ENCODE data around the gene CEP89.
A peak's percentile ranks its signal among the peaks of the same experiment; 100 is the strongest.
"Not testable (repeated sequence)": the region's sequence is repeated elsewhere in the genome, so short reads cannot be mapped to it uniquely, and the experiment has no call there.

CEP89 gene

GRCh38 chr19:33000510-33000909 lies 28.8 kb upstream of the CEP89 start:
- no peak for TF ChIP-seq CTCF (IDR thresholded peaks at IDR 0.05; ENCODE audit: unreplicated experiment in 3 of 3)
- Mint-ChIP-seq H3K4me1 (peaks cover 4% of the 10 kb centered on the region), H3K9me3 (no peaks in the 10 kb centered on the region), H3K27ac (no peak overlapping the region), H3K36me3 (ENCODE audit: low read depth) (peaks cover 12% of the 10 kb centered on the region), H3K27me3 (ENCODE audit: low read depth) (no peaks in the 10 kb centered on the region), H3K4me3 (no peak overlapping the region)

- peak overlapping the region in 1 of 3 experiments; percentile 5 for H3K27ac Mint-ChIP-seq
- no peaks in the 10 kb centered on the region for H3K27me3 Mint-ChIP-seq (ENCODE audit: low read depth)
- H3K9me3 Mint-ChIP-seq = no peaks in the 10 kb centered on the region
- H3K4me1 Mint-ChIP-seq = no peaks in the 10 kb centered on the region
- H3K36me3 Mint-ChIP-seq (ENCODE audit: low read depth) = peaks cover 10% of the 10 kb centered on the region
- no peak for TF ChIP-seq CTCF (IDR thresholded peaks at IDR 0.05; ENCODE audit: unreplicated experiment in 3 of 3)
- no peak overlapping the region for H3K4me3 Mint-ChIP-seq
Measured at GRCh38 chr19:32998722-32999121, 27.0 kb upstream of the CEP89 start.

GRCh38 chr19:32997716-32998355 lies 26.1 kb upstream of the CEP89 start:
- Mint-ChIP-seq H3K27ac (no peak overlapping the region), H3K4me1 (no peaks in the 10 kb centered on the region), H3K9me3 (no peaks in the 10 kb centered on the region), H3K4me3 (no peak overlapping the region), H3K36me3 (ENCODE audit: low read depth) (peaks cover 8% of the 10 kb centered on the region), H3K27me3 (ENCODE audit: low read depth) (no peaks in the 10 kb centered on the region)
- TF ChIP-seq CTCF (IDR thresholded peaks at IDR 0.05; ENCODE audit: unreplicated experiment in 3 of 3) = no peak

- not testable (repeated sequence) for H3K4me1 Mint-ChIP-seq; H3K27ac Mint-ChIP-seq; H3K36me3 Mint-ChIP-seq (ENCODE audit: low read depth); H3K4me3 Mint-ChIP-seq; H3K9me3 Mint-ChIP-seq; H3K27me3 Mint-ChIP-seq (ENCODE audit: low read depth)
Measured at GRCh38 chr19:32997061-32997464, 25.3 kb upstream of the CEP89 start.

- not testable (repeated sequence) for H3K36me3 Mint-ChIP-seq (ENCODE audit: low read depth); H3K4me1 Mint-ChIP-seq; H3K9me3 Mint-ChIP-seq; H3K4me3 Mint-ChIP-seq; H3K27me3 Mint-ChIP-seq (ENCODE audit: low read depth); H3K27ac Mint-ChIP-seq
Measured at GRCh38 chr19:32995966-32996365, 24.2 kb upstream of the CEP89 start.

- TF ChIP-seq CTCF (IDR thresholded peaks at IDR 0.05; ENCODE audit: unreplicated experiment in 3 of 3) = no peak
Measured at GRCh38 chr19:32988724-32989123, 17.0 kb upstream of the CEP89 start.

GRCh38 chr19:32988254-32988653 lies 16.5 kb upstream of the CEP89 start:
- not testable (repeated sequence) for H3K4me3 Mint-ChIP-seq; H3K27me3 Mint-ChIP-seq (ENCODE audit: low read depth); H3K4me1 Mint-ChIP-seq; H3K27ac Mint-ChIP-seq; H3K9me3 Mint-ChIP-seq
- peaks cover 14% of the 10 kb centered on the region for H3K36me3 Mint-ChIP-seq (ENCODE audit: low read depth)

More at GRCh38 chr19:32988724-32989123, 17.0 kb upstream of the CEP89 start:
- Mint-ChIP-seq H3K9me3 (no peaks in the 10 kb centered on the region), H3K4me1 (no peaks in the 10 kb centered on the region), H3K27me3 (ENCODE audit: low read depth) (no peaks in the 10 kb centered on the region), H3K27ac (no peak overlapping the region), H3K36me3 (ENCODE audit: low read depth) (peaks cover 16% of the 10 kb centered on the region), H3K4me3 (no peak overlapping the region)

GRCh38 chr19:32982488-32982887 lies 10.7 kb upstream of the CEP89 start:
- not testable (repeated sequence) for H3K27ac Mint-ChIP-seq; H3K4me3 Mint-ChIP-seq; H3K4me1 Mint-ChIP-seq; H3K9me3 Mint-ChIP-seq; H3K27me3 Mint-ChIP-seq (ENCODE audit: low read depth)
- H3K36me3 Mint-ChIP-seq (ENCODE audit: low read depth) = peaks cover 22% of the 10 kb centered on the region

- H3K9me3 Mint-ChIP-seq; H3K4me3 Mint-ChIP-seq; H3K4me1 Mint-ChIP-seq; H3K27me3 Mint-ChIP-seq (ENCODE audit: low read depth); H3K27ac Mint-ChIP-seq: not testable (repeated sequence)
- H3K36me3 Mint-ChIP-seq (ENCODE audit: low read depth) = peaks cover 26% of the 10 kb centered on the region
Measured at GRCh38 chr19:32979807-32980206, 8.0 kb upstream of the CEP89 start.

- H3K27me3 Mint-ChIP-seq (ENCODE audit: low read depth); H3K9me3 Mint-ChIP-seq; H3K27ac Mint-ChIP-seq; H3K4me3 Mint-ChIP-seq; H3K4me1 Mint-ChIP-seq: not testable (repeated sequence)
- H3K36me3 Mint-ChIP-seq (ENCODE audit: low read depth) = peaks cover 23% of the 10 kb centered on the region
Measured at GRCh38 chr19:32977813-32978212, 6.1 kb upstream of the CEP89 start.
